Activated CD4-positive, alpha-beta T cell treated with anti-CD3 and anti-CD28 coated beads, Interleukin-2, amount 50 U/mL, for 24 hours (primary cell): ENCODE results near the gene MED7.
A peak's percentile ranks its signal among the peaks of the same experiment; 100 is the strongest.

Source experiments
- DNase-seq, 2 donors: peaks; one replicate each; pipeline ENCODE4 v3.0.0-alpha.2; 2020; ENCODE audit warnings: low read depth in 1 of 2, low spot score in 1 of 2

MED7 gene

GRCh38 chr5:157164521-157164920 is 21.9 kb upstream of the MED7 start:
- DNase-seq, result no peak

- no peak for DNase-seq
Measured at GRCh38 chr5:157162919-157163510, 20.4 kb upstream of the MED7 start.

GRCh38 chr5:157161996-157162395 is 19.3 kb upstream of the MED7 start:
- no peak for DNase-seq

- DNase-seq, result no peak
Measured at GRCh38 chr5:157160001-157160400, 17.3 kb upstream of the MED7 start.

GRCh38 chr5:157159209-157159751 is 16.6 kb upstream of the MED7 start:
- no peak for DNase-seq

GRCh38 chr5:157157293-157157891 is 14.7 kb upstream of the MED7 start:
- no peak for DNase-seq

GRCh38 chr5:157155297-157155696 is 12.6 kb upstream of the MED7 start:
- no peak for DNase-seq

- no peak for DNase-seq
Measured at GRCh38 chr5:157150995-157151394, 8.3 kb upstream of the MED7 start.

GRCh38 chr5:157148734-157149615 is 6.3 kb upstream of the MED7 start:
- peak; percentile 56 to 87 for DNase-seq

GRCh38 chr5:157143127-157143971 is 684 bp upstream of the MED7 start:
- DNase-seq, result peak in 1 of 2 donors; percentile 42

GRCh38 chr5:157137691-157138090 is 5.0 kb downstream of the MED7 start:
- DNase-seq, result no peak

- no peak for DNase-seq
Measured at GRCh38 chr5:157132281-157132612, 10.4 kb downstream of the MED7 start.

- DNase-seq, result no peak
Measured at GRCh38 chr5:157130925-157131324, 11.7 kb downstream of the MED7 start.

GRCh38 chr5:157121709-157122108 is 21.0 kb downstream of the MED7 start:
- DNase-seq, result no peak

- DNase-seq, result no peak
Measured at GRCh38 chr5:157120102-157120501, 22.6 kb downstream of the MED7 start.

GRCh38 chr5:157116483-157116954 is 26.1 kb downstream of the MED7 start:
- DNase-seq, result no peak

GRCh38 chr5:157115502-157115901 is 27.2 kb downstream of the MED7 start:
- DNase-seq, result no peak

GRCh38 chr5:157115012-157115411 is 27.7 kb downstream of the MED7 start:
- DNase-seq, result no peak

- no peak for DNase-seq
Measured at GRCh38 chr5:157113002-157113401, 29.7 kb downstream of the MED7 start.

GRCh38 chr5:157109744-157110143 is 32.9 kb downstream of the MED7 start:
- DNase-seq, result no peak

- DNase-seq, result peak in 1 of 2 donors; percentile 32
Measured at GRCh38 chr5:157108976-157109375, 33.7 kb downstream of the MED7 start, which contains the start of gene HAVCR2. Gene HAVCR2 (minus strand): TSS chr5:157109044. CDS start chr5:157108983, 61 bp downstream.
